H9 (cell line): Measurements from ENCODE around the gene RRAD. TPM values are rescaled to one million over a fixed set of nuclear protein-coding genes. Genes with fewer than 3 reads are reported as not detected.

ENCODE experiments used
- DNase-seq: peaks from one replicate; pipeline ENCODE4 v3.0.0-alpha.2; 2017
- H2AFZ ChIP-seq: one replicate; pipeline ENCODE4 v1.6.1; 2013; ENCODE audit warnings: mild to moderate bottlenecking, low read length, control low read depth, moderate library complexity
- H2AK5ac ChIP-seq: 2 replicates; pipeline ENCODE4 v1.6.1; 2013; ENCODE audit warnings: low read length, control low read depth, mixed read lengths; ENCODE audit not compliant: insufficient read length
- H2BK120ac ChIP-seq: one replicate; pipeline ENCODE4 v1.6.1; 2013; ENCODE audit warnings: low read depth, mild to moderate bottlenecking, low read length, control low read depth, inconsistent platforms; ENCODE audit not compliant: poor library complexity, severe bottlenecking
- H2BK12ac ChIP-seq: 2 replicates; pipeline ENCODE4 v1.6.1; 2013; ENCODE audit warnings: low read length, control low read depth, mixed read lengths, low read depth; ENCODE audit not compliant: insufficient read length
- H2BK15ac ChIP-seq: 2 replicates; pipeline ENCODE4 v1.6.1; 2013; ENCODE audit warnings: low read depth, low read length, control low read depth
- H2BK20ac ChIP-seq: one replicate; pipeline ENCODE4 v1.6.1; 2013; ENCODE audit warnings: low read depth, mild to moderate bottlenecking, low read length, control low read depth, inconsistent platforms; ENCODE audit not compliant: poor library complexity, severe bottlenecking
- H2BK5ac ChIP-seq: 2 replicates; pipeline ENCODE4 v1.6.1; 2013; ENCODE audit warnings: low read length, control low read depth, mixed read lengths; ENCODE audit not compliant: insufficient read length
- H3K14ac ChIP-seq: 2 replicates; pipeline ENCODE4 v1.6.1; 2013; ENCODE audit warnings: low read length, control low read depth; ENCODE audit not compliant: insufficient read depth
- H3K18ac ChIP-seq: 2 replicates; pipeline ENCODE4 v1.6.1; 2013; ENCODE audit warnings: low read depth, mild to moderate bottlenecking, mixed read lengths, low read length, control low read depth; ENCODE audit not compliant: insufficient read length
- H3K23ac ChIP-seq: 2 replicates; pipeline ENCODE4 v1.6.1; 2013; ENCODE audit warnings: low read length, control low read depth, mixed read lengths, low read depth; ENCODE audit not compliant: insufficient read length
- H3K23me2 ChIP-seq: 2 replicates; pipeline ENCODE4 v1.6.1; 2013; ENCODE audit warnings: low read depth, mild to moderate bottlenecking, mixed read lengths, low read length, control low read depth; ENCODE audit not compliant: insufficient read length, poor library complexity, severe bottlenecking
- H3K27ac ChIP-seq: 2 replicates; pipeline ENCODE4 v1.5.1; 2013; ENCODE audit warnings: low read length, control low read depth, mixed read lengths, low read depth; ENCODE audit not compliant: insufficient read length
- H3K27me3 ChIP-seq: 2 replicates; pipeline ENCODE4 v1.6.1; 2013; ENCODE audit warnings: low read length, control low read depth, inconsistent platforms; ENCODE audit not compliant: insufficient read depth
- H3K4ac ChIP-seq: 2 replicates; pipeline ENCODE4 v1.6.1; 2013; ENCODE audit warnings: low read depth, mild to moderate bottlenecking, control low read depth, inconsistent platforms, low read length, moderate library complexity
- H3K4me1 ChIP-seq: 2 replicates; pipeline ENCODE4 v1.6.1; 2013; ENCODE audit warnings: low read length, control low read depth, inconsistent platforms; ENCODE audit not compliant: insufficient read depth
- H3K4me2 ChIP-seq: 2 replicates; pipeline ENCODE4 v1.6.1; 2013; ENCODE audit warnings: low read length, control low read depth, mixed read lengths; ENCODE audit not compliant: insufficient read length, insufficient read depth
- H3K56ac ChIP-seq: 2 replicates; pipeline ENCODE4 v1.6.1; 2013; ENCODE audit warnings: low read depth, mild to moderate bottlenecking, mixed read lengths, low read length, control low read depth; ENCODE audit not compliant: insufficient read length
- H3K79me1 ChIP-seq: 2 replicates; pipeline ENCODE4 v1.6.1; 2013; ENCODE audit warnings: low read depth, mild to moderate bottlenecking, moderate library complexity, low read length, control low read depth, inconsistent platforms; ENCODE audit not compliant: insufficient read depth, poor library complexity, severe bottlenecking
- H3K79me2 ChIP-seq: 2 replicates; pipeline ENCODE4 v1.6.1; 2013; ENCODE audit warnings: low read length, control low read depth, inconsistent platforms; ENCODE audit not compliant: insufficient read depth
- H3K9ac ChIP-seq: 2 replicates; pipeline ENCODE4 v1.6.1; 2013; ENCODE audit warnings: low read length, control low read depth, mixed read lengths; ENCODE audit not compliant: insufficient read length; ENCODE audit errors: extremely low read depth
- H3K9me3 ChIP-seq: one replicate; pipeline ENCODE4 v1.6.1; 2013; ENCODE audit warnings: low read depth, low read length, inconsistent platforms; ENCODE audit not compliant: control insufficient read depth
- H3T11ph ChIP-seq: one replicate; pipeline ENCODE4 v1.6.1; 2013; ENCODE audit warnings: mild to moderate bottlenecking, low read length, control low read depth, inconsistent platforms
- H4K20me1 ChIP-seq: one replicate; pipeline ENCODE4 v1.6.1; 2013; ENCODE audit not compliant: control insufficient read depth, insufficient read length, insufficient read depth
- H4K5ac ChIP-seq: 2 replicates; pipeline ENCODE4 v1.6.1; 2013; ENCODE audit warnings: low read depth, mild to moderate bottlenecking, mixed read lengths, low read length, control low read depth; ENCODE audit not compliant: insufficient read length
- H4K8ac ChIP-seq: replicated peaks from 2 replicates; pipeline ENCODE4 v1.6.1; 2013; ENCODE audit warnings: low read length, control low read depth, mixed read lengths, low read depth; ENCODE audit not compliant: insufficient read length
- H4K91ac ChIP-seq: 2 replicates; pipeline ENCODE4 v1.6.1; 2013; ENCODE audit warnings: low read depth, mild to moderate bottlenecking, moderate library complexity, mixed read lengths, low read length, control low read depth; ENCODE audit not compliant: insufficient read length
- H3K27ac Mint-ChIP-seq, 3 experiments: 2 replicates in 2 of 3; 3 replicates in 1 of 3; pipeline ENCODE4 v1.8.0; 2020 to 2021; ENCODE audit warnings: mixed read lengths in 3 of 3, mild to moderate bottlenecking in 1 of 3, moderate library complexity in 1 of 3
- H3K27me3 Mint-ChIP-seq: 2 replicates; pipeline ENCODE4 v1.8.0; 2021; ENCODE audit warnings: low read depth, mild to moderate bottlenecking, moderate library complexity, mixed read lengths
- H3K36me3 Mint-ChIP-seq, 3 experiments: 2 replicates in 2 of 3; 3 replicates in 1 of 3; pipeline ENCODE4 v1.8.0; 2020 to 2021; ENCODE audit warnings: low read depth in 3 of 3, mixed read lengths in 3 of 3; ENCODE audit not compliant: insufficient read depth in 1 of 3
- H3K4me1 Mint-ChIP-seq, 2 experiments: 2 replicates each; pipeline ENCODE4 v1.8.0; 2020; ENCODE audit warnings: mixed read lengths in 2 of 2
- H3K4me3 Mint-ChIP-seq, 2 experiments: 2 replicates in 1 of 2; 3 replicates in 1 of 2; pipeline ENCODE4 v1.8.0; 2020 to 2021; ENCODE audit warnings: mild to moderate bottlenecking in 2 of 2, mixed read lengths in 2 of 2, moderate library complexity in 1 of 2
- H3K9me3 Mint-ChIP-seq, 2 experiments: 2 replicates in 1 of 2; 3 replicates in 1 of 2; pipeline ENCODE4 v1.8.0; 2020; ENCODE audit warnings: mild to moderate bottlenecking in 2 of 2, mixed read lengths in 2 of 2, moderate library complexity in 1 of 2
- CTCF ChIP-seq: fragments of 200-600 bp; sonication (generic); conservative IDR thresholded peaks from 3 replicates; pipeline ENCODE4 v1.8.0; 2021; ENCODE audit warnings: antibody characterized with exemption, mild to moderate bottlenecking
- WGBS: extraction: QIAGEN DNeasy Blood & Tissue Kit; methylation state at CpG from one replicate; pipeline ENCODE4 v1.1.7; 2013; ENCODE audit warnings: missing lambda C conversion rate, low lambda C conversion rate, mixed read lengths; ENCODE audit not compliant: insufficient read length; ENCODE audit errors: extremely low coverage; 5-methylcytosine and 5-hydroxymethylcytosine counted together
- total RNA-seq: library from RNA; stranded (reverse); gene quantifications from 2 replicates; pipeline ENCODE4 v1.2.1, GENCODE V29; 2021

The RRAD gene
- total RNA-seq, 1 experiment from 2014 or later: 0.72 TPM

- Histone ChIP-seq H2AK5ac (no peak overlapping the region), H3K18ac (no peak overlapping the region), H3K4me2 (no peak overlapping the region), H3K9ac (no peak overlapping the region), H2BK5ac (no peak overlapping the region), H3K14ac (no peak overlapping the region), H4K20me1 (no peaks in the 10 kb centered on the region), H4K8ac (no peak overlapping the region), H4K91ac (no peak overlapping the region), H3K56ac (no peak overlapping the region), H2BK20ac (no peak overlapping the region), H3T11ph (no peak overlapping the region), H3K27me3 (no peaks in the 10 kb centered on the region), H2BK12ac (no peak overlapping the region), H3K23me2 (no peaks in the 10 kb centered on the region), H2BK15ac (no peak overlapping the region), H3K27ac (no peak overlapping the region), H3K4ac (no peak overlapping the region), H4K5ac (no peak overlapping the region), H2BK120ac (no peak overlapping the region), H3K9me3 (no peaks in the 10 kb centered on the region), H3K79me1 (no peaks in the 10 kb centered on the region), H2AFZ (no peak overlapping the region), H3K4me1 (no peaks in the 10 kb centered on the region; the same call in 1 of the 2 replicates), H3K23ac (no peak overlapping the region), H3K79me2 (no peaks in the 10 kb centered on the region)
- Mint-ChIP-seq H3K4me1 (peaks cover 8 to 10% of the 10 kb centered on the region in 2 experiments), H3K27me3 (peaks cover 6% of the 10 kb centered on the region; the same call in 1 of the 2 replicates), H3K4me3 (no peak overlapping the region), H3K36me3 (no peaks in the 10 kb centered on the region), H3K9me3 (no peaks in the 10 kb centered on the region; a peak in 1 of 5 replicates), H3K27ac (no peak overlapping the region)
- TF ChIP-seq CTCF: no peak
- no peak for DNase-seq
- WGBS: no CpG with 5 or more reads among the region's 10 CpGs
Observed at GRCh38 chr16:66970775-66971720, 45.7 kb upstream of the RRAD start.
